ENCODE measurements around the gene INHBC.

INHBC gene

GRCh38 chr12:57430931-57431566 is 3.5 kb upstream of the INHBC start, which contains the start of gene R3HDM2 (continued):
- TF ChIP-seq ZNF701 (tag by site-specific recombination; IDR thresholded peaks at IDR 0.05) = 0 out of 2 replicates have a peak, but pooled peaks have one; percentile 39
- TF ChIP-seq, protein P1, sequence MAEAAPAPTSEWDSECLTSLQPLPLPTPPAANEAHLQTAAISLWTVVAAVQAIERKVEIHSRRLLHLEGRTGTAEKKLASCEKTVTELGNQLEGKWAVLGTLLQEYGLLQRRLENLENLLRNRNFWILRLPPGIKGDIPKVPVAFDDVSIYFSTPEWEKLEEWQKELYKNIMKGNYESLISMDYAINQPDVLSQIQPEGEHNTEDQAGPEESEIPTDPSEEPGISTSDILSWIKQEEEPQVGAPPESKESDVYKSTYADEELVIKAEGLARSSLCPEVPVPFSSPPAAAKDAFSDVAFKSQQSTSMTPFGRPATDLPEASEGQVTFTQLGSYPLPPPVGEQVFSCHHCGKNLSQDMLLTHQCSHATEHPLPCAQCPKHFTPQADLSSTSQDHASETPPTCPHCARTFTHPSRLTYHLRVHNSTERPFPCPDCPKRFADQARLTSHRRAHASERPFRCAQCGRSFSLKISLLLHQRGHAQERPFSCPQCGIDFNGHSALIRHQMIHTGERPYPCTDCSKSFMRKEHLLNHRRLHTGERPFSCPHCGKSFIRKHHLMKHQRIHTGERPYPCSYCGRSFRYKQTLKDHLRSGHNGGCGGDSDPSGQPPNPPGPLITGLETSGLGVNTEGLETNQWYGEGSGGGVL (tag by site-specific recombination; IDR thresholded peaks at IDR 0.05) = peak; percentile 99
- TF ChIP-seq ZNF157 (tag by site-specific recombination; IDR thresholded peaks at IDR 0.05) = no peak
- TF ChIP-seq ZNF311 (tag by site-specific recombination; IDR thresholded peaks at IDR 0.05; ENCODE audit: borderline replicate concordance) = no peak
- no peak for TF ChIP-seq ZNF544 (tag by site-specific recombination; IDR thresholded peaks at IDR 0.05)
- peak; percentile 91 for TF ChIP-seq ZIC2 (tag by site-specific recombination; IDR thresholded peaks at IDR 0.05)
- no peak for TF ChIP-seq ZFP37 (tag by site-specific recombination; IDR thresholded peaks at IDR 0.05)
- TF ChIP-seq ZNF530 (tag by site-specific recombination; IDR thresholded peaks at IDR 0.05; ENCODE audit: low read depth) = no peak
- TF ChIP-seq GFI1B (tag by site-specific recombination; IDR thresholded peaks at IDR 0.05) = no peak
- TF ChIP-seq ZNF114 (tag by site-specific recombination; IDR thresholded peaks at IDR 0.05) = no peak
- TF ChIP-seq, protein P2, sequence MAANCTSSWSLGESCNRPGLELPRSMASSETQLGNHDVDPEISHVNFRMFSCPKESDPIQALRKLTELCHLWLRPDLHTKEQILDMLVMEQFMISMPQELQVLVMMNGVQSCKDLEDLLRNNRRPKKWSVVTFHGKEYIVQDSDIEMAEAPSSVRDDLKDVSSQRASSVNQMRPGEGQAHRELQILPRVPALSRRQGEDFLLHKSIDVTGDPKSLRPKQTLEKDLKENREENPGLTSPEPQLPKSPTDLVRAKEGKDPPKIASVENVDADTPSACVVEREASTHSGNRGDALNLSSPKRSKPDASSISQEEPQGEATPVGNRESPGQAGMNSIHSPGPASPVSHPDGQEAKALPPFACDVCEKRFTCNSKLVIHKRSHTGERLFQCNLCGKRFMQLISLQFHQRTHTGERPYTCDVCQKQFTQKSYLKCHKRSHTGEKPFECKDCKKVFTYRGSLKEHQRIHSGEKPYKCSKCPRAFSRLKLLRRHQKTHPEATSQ (tag by site-specific recombination; IDR thresholded peaks at IDR 0.05) = peak; percentile 65; the same call in 1 of the 2 replicates
- no peak for TF ChIP-seq ZSCAN18 (tag by site-specific recombination; IDR thresholded peaks at IDR 0.05)
- TF ChIP-seq ZNF521 (tag by site-specific recombination; IDR thresholded peaks at IDR 0.05) = no peak
- TF ChIP-seq ZBTB8A (tag by site-specific recombination; IDR thresholded peaks at IDR 0.05) = peak; percentile 91
- TF ChIP-seq, protein P3, sequence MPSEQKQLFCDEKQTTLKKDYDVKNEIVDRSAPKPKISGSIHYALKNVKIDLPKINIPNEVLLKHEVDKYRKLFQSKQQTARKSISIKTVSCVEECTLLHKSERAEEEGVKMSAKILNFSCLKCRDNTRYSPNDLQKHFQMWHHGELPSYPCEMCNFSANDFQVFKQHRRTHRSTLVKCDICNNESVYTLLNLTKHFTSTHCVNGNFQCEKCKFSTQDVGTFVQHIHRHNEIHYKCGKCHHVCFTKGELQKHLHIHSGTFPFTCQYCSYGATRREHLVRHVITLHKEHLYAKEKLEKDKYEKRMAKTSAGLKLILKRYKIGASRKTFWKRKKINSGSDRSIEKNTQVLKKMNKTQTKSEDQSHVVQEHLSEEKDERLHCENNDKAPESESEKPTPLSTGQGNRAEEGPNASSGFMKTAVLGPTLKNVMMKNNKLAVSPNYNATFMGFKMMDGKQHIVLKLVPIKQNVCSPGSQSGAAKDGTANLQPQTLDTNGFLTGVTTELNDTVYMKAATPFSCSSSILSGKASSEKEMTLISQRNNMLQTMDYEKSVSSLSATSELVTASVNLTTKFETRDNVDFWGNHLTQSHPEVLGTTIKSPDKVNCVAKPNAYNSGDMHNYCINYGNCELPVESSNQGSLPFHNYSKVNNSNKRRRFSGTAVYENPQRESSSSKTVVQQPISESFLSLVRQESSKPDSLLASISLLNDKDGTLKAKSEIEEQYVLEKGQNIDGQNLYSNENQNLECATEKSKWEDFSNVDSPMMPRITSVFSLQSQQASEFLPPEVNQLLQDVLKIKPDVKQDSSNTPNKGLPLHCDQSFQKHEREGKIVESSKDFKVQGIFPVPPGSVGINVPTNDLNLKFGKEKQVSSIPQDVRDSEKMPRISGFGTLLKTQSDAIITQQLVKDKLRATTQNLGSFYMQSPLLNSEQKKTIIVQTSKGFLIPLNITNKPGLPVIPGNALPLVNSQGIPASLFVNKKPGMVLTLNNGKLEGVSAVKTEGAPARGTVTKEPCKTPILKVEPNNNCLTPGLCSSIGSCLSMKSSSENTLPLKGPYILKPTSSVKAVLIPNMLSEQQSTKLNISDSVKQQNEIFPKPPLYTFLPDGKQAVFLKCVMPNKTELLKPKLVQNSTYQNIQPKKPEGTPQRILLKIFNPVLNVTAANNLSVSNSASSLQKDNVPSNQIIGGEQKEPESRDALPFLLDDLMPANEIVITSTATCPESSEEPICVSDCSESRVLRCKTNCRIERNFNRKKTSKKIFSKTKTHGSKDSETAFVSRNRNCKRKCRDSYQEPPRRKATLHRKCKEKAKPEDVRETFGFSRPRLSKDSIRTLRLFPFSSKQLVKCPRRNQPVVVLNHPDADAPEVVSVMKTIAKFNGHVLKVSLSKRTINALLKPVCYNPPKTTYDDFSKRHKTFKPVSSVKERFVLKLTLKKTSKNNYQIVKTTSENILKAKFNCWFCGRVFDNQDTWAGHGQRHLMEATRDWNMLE (tag by site-specific recombination; conservative IDR thresholded peaks at IDR 0.05; ENCODE audit: low read depth) = 0 out of 2 replicates have a peak, but pooled peaks have one; percentile 28
- TF ChIP-seq ZBTB26 (tag by site-specific recombination; optimal IDR thresholded peaks at IDR 0.05) = peak; percentile 98
- TF ChIP-seq ZNF354C (tag by site-specific recombination; IDR thresholded peaks at IDR 0.05; ENCODE audit: borderline replicate concordance, low read depth) = no peak
- TF ChIP-seq ZNF362 (tag by site-specific recombination; IDR thresholded peaks at IDR 0.05) = no peak
- no peak for TF ChIP-seq ZSCAN23 (tag by site-specific recombination; IDR thresholded peaks at IDR 0.05)
- TF ChIP-seq ZNF292 (tag by site-specific recombination; IDR thresholded peaks at IDR 0.05; ENCODE audit: borderline replicate concordance, low read depth) = no peak
- TF ChIP-seq ZNF211 (tag by site-specific recombination; IDR thresholded peaks at IDR 0.05; ENCODE audit: low read depth) = no peak
- no peak for TF ChIP-seq ZNF138 (tag by site-specific recombination; IDR thresholded peaks at IDR 0.05; ENCODE audit: borderline replicate concordance)
- TF ChIP-seq KLF1 (tag by site-specific recombination; IDR thresholded peaks at IDR 0.05) = no peak; the same call in 1 of the 2 replicates
- TF ChIP-seq ZNF639 (tag by site-specific recombination; IDR thresholded peaks at IDR 0.05) = no peak
- TF ChIP-seq SCRT2 (tag by site-specific recombination; IDR thresholded peaks at IDR 0.05) = peak; percentile 28; the same call in 1 of the 2 replicates
- peak; percentile 79 for TF ChIP-seq SP2 (tag by site-specific recombination; IDR thresholded peaks at IDR 0.05)
